ENCODE measurements around the gene LRRC36. TPM values are rescaled to one million over a fixed set of nuclear protein-coding genes. Genes with fewer than 3 reads are reported as not detected.

Gene LRRC36
- total RNA-seq, 4 donors from 2014 or later = 0.17 TPM; not detected in 3

GRCh38 chr16:67388591-67388990 is 62.0 kb downstream of the LRRC36 start:
- no peak for TF ChIP-seq CTCF (IDR thresholded peaks at IDR 0.05; ENCODE audit: low read depth)

DNA sequence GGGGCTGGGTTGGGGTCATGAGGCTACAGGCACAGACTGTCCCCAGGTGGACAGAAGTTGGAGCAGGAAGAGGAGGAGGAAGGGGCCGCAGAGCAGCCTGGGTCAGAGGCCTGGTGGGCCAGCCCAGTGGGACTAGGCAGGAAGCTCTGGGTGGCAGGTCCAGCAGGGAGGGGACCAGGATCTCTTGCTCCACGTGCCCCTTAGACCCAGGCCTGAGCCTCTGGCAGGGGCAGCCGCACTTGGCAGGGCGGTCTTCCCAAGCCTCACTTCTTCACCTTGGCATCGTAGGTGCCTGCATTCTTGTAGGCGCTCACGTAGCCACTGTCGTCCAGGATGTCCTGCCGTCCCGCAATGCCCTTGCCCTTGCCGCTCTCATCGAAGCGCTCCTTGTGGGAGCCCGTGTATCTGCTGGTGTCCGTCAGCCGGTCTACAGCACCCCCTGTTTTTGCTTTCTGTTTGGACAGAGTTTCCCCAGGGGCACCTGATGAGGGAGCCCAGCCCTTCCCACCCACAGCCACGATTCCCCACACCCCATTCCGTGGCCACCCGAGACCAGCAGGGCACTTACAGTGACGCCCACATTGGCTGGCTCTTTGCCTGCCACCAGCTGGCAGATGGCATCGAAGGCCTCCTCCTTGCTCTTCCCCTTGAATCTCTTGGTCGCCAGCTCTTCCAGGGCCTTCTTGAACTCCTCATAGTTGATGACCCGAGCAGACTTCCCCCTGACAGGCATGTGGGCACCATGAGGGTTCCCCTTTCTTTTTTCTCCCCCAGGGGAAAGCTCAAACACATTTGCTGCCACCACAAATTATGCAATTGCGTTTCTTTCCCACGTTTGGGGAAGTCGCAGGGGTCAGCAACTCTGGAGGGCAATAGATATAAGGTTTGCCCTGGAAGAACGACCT is 63.5 kb downstream of the LRRC36 start:
- no peak for TF ChIP-seq CTCF (IDR thresholded peaks at IDR 0.05; ENCODE audit: low read depth)

DNA sequence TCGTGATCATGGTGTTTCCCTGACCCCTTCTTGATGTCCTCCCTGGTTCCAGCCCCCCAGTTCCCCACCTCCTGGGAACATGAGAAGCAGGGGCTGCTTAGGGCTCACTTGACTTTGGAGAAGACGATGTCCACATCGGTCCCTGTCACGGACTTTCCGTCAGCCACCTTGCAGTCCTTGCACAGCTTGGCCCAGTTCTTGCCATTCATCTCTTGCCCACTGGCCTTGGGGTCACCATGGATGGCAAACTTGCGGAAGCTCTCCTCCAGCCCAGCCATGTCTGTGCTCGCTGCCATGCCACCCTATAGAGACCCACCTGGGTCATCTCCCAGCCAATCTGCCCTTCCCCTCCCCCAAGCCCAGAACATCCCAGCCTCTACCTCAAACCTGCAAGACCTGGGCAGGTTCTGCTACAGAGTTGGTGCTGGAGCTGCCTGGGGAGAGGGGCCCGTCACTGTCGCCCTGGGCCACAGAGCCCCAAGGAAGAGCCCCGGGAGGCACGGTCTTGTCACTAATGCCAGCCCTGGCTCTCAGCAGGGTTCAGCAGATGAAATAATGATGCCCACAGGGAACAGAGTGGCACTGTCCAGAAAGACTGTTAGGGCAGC is 64.3 kb downstream of the LRRC36 start:
- TF ChIP-seq CTCF (IDR thresholded peaks at IDR 0.05; ENCODE audit: low read depth) = no peak

DNA sequence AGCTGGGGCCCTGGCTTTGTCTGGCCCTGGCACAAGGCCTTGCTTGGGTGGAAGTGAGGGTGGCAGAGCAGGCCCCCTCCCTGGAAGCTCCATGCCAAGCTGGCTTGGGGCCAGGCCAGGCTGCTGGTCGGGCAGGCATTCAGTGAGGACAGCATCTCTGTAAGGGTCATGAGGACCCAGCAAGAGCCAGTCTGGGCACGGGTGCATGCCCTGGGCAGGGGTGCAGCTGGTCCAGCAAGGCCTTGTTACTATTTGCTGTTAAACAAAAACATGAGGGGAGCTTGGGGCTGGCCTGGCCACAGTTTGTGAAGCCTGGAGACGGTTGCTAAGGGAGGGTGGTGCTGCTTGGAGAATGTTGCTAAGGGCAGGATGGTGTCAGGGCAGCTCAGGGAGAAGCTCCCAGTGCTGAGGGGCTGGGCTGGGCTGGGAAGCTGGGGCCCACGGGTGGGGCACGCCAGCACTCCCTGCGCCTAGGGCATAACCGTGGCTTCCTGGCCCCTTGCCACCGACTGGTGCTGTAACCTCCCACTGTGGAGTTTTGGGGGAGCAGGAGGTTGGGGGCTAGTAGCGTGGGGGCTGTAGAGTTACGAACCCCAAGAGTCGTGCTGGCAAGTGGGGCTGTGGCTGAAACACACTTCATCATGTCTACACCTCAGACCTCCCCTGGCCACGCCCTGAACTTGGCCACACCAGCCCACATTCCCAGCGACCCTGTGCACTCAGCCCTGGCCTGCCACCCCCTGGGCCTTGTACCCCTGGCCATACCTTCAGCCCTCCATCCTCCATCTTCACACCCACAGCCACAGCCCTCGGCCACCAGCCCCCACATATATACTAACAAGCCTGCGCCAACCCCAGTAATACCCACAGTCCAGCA is 65.0 kb downstream of the LRRC36 start:
- no peak for TF ChIP-seq CTCF (IDR thresholded peaks at IDR 0.05; ENCODE audit: low read depth)

DNA sequence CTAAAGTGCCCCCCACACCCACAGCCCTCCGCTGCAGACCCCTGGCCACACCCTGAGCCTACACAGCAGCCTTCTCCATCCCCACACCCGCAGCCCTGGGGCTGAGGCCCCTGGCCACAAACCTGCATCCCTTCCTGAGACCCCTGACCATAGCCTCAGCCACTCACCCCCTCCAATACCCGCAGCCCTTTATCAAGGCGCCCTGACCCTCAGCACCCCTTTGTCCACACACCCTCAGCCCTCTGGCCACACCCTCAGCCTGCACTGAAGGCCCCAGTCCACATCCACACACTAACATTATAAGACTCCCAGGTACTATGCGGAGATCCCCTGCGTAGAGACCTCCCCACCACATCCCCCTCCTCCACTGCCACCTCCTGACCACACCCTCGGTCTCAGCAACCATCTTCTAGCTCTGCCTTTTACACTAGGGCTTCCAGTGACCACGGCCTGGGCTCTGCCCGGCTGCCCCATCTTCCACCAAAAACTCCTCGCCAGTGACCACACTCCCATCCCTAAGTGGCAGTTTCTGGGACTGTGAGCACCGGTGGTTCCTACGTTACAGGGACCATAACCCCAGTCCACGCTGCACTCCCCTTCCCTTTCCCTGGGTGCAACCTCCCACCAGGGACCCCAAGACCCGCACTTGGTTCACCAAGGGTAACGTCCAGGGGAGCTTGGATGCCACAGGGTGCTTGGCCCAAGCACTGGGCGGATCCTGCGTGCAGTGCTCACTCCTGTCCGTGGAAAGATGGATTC is 65.9 kb downstream of the LRRC36 start:
- TF ChIP-seq CTCF (IDR thresholded peaks at IDR 0.05; ENCODE audit: low read depth) = no peak

DNA sequence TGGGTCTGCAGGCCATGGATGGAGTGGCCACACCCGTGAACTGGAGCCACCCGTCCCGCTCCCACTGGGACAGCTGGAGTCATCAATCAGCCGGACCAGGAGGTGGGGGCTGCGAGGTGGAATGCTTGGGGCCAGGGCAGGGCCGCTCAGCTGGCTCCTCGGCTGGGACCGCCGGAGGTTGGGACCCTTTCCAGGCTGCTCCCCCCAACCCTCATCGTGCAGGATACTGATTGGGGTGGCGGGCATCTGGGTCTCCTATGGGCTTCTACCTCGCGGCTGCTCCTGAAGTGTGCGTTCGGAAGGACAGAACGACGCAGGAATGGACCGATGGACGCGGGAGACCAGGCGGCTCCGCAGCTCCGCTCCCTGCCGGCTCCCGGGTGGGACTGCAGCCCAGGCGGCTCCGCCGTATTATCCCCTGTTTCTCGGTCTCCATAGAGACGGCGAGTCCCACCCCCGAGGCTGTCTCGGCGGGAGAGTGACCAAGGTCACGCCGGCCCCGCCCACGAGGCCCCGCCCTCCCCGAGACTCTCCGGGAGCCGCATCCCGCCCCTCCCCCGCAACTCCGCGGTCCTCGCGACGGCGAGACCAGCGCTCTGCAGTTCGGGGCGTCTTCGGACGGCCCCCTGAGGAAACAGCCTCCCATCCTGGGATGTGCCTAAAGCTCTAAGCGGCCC is 66.6 kb downstream of the LRRC36 start, which contains the start of gene TPPP3:
TSS of gene TPPP3 (minus strand) at position 388 of the 677 bp plus-strand sequence. CDS start 2,387 bp downstream, outside the sequence.
- no peak for TF ChIP-seq CTCF (IDR thresholded peaks at IDR 0.05; ENCODE audit: low read depth)
